ENCODE results near the gene RACGAP1. TPM values are rescaled to one million over a fixed set of nuclear protein-coding genes. Genes with fewer than 3 reads are reported as not detected.

Gene RACGAP1
- total RNA-seq, 6 experiments from 2014 or later: 2.8 to 5.4 (median 4.2) TPM

DNA sequence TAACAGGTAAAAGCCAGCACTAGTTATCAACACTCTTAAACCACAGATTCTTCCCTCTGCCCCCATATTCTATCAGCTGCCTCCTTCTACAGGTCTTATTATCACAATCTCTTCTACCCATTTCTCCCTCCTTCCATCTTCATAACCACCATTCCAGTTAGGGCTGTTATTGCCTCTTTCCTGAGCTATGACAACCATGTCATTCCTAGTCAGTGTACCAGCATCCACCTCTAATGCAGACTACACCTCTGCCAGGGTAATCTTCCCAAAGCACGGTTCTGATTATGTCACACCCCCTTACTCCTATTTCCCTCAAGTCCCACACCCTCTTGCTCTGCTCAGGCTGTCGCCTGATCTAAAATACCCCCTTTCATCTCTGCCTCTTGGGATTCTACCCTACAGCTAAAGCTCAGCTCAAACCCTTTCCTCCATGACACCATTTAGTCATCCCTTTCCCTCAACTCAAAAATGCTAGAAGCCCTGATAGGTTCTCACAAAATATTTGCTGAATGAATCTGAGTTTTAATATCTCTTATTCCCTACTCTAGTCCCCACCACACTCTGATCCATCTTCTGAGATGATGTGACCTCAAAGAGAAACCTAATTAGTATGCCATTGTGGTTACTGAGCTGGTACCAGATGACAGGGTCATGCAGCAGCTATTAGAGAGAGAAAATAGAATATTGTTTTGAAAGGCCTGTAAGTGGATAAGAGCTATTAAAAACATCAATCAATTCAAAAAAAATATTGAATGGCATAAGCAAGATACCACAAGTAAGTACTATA lies 11.7 kb downstream of the RACGAP1 start:
- no peak for ATAC-seq
- intact Hi-C loops (cut with DNase I): no loop called here

DNA sequence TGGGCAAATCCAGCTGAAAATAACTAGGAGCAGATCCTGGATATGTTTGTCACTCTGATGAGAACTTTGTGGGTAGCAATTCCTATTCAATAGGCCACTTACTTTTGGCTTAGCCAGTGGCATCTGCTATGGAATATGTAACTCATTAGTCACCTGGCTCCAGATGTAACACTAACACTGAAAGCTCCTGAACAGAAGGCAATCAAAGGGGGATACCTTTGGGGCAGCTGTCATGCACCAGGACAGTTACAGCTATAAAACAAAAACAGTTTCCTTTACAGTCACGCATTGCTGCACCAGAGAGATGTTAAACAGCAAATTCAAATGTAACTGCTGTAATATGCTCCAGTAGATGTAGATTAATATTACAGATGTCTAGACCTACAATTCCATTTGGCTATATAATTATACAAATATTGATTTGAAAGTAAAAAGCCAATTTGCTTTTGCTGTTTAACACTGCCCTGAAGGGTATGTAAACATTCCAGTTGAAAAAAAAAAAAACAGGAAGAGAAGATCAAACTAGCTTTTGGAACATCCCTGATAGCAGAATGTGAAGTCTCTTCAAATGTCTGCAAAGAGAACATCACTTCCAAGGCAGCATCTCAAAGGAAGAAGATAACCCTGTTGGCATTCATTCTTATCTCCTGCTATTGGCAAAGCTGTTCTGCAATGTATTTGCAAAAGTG lies 18.4 kb downstream of the RACGAP1 start:
- Histone ChIP-seq H3K9me3 (no peaks in the 10 kb centered on the region), H3K4me3 (no peak overlapping the region), H3K27me3 (no peaks in the 10 kb centered on the region), H3K36me3 (no peaks in the 10 kb centered on the region), H3K4me1 (no peaks in the 10 kb centered on the region), H3K27ac (no peak overlapping the region)
- WGBS (ENCODE audit: insufficient coverage, low coverage, low lambda C conversion rate, missing lambda C conversion rate): 88% methylated on average over 1 of the region's 1 CpG
- intact Hi-C loops (cut with DNase I): no loop called here
- ATAC-seq (no peak), DNase-seq (no peak)
- TF ChIP-seq, protein P1, sequence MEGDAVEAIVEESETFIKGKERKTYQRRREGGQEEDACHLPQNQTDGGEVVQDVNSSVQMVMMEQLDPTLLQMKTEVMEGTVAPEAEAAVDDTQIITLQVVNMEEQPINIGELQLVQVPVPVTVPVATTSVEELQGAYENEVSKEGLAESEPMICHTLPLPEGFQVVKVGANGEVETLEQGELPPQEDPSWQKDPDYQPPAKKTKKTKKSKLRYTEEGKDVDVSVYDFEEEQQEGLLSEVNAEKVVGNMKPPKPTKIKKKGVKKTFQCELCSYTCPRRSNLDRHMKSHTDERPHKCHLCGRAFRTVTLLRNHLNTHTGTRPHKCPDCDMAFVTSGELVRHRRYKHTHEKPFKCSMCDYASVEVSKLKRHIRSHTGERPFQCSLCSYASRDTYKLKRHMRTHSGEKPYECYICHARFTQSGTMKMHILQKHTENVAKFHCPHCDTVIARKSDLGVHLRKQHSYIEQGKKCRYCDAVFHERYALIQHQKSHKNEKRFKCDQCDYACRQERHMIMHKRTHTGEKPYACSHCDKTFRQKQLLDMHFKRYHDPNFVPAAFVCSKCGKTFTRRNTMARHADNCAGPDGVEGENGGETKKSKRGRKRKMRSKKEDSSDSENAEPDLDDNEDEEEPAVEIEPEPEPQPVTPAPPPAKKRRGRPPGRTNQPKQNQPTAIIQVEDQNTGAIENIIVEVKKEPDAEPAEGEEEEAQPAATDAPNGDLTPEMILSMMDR (IDR thresholded peaks at IDR 0.05): no peak
- TF ChIP-seq POLR2A (IDR thresholded peaks at IDR 0.05): no peak

More for the DNA sequence above, 11.7 kb downstream of the RACGAP1 start:
- no peak for TF ChIP-seq POLR2A (IDR thresholded peaks at IDR 0.05)
- TF ChIP-seq, protein P1 (IDR thresholded peaks at IDR 0.05): no peak
- Histone ChIP-seq H3K4me1 (peaks cover 0 to 14% (median 0%) of the 10 kb centered on the region in 4 donors), H3K27ac (no peak overlapping the region), H3K9me3 (no peaks in the 10 kb centered on the region), H3K36me3 (no peaks in the 10 kb centered on the region), H3K4me3 (no peak overlapping the region), H3K27me3 (no peaks in the 10 kb centered on the region)
- WGBS (ENCODE audit: insufficient coverage, low coverage, low lambda C conversion rate, missing lambda C conversion rate): 100% methylated on average over 2 of the region's 2 CpGs
- no peak for DNase-seq

DNA sequence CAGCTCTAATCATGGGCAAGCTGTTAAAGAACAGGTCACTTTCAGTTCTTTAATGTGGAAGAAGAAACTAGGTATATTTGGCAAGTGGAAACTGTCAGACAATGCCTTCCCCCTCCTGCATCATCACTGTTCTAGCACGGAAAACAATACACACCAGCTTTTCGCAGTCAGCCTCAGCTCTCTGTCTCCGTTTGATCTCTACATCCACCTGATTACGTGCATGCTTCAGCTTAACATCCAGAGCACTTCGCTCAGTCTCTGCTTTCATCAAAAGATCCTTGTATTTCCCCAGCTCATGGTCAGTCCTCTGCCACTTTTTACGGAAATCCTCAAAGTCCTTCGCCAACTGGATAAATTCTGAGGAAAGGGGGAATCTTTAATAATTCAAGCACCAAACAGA lies 19.0 kb downstream of the RACGAP1 start:
- H3K36me3 ChIP-seq: no peaks in the 10 kb centered on the region
- H3K27me3 ChIP-seq: no peaks in the 10 kb centered on the region
- intact Hi-C loops (cut with DNase I): no loop called here
- no peak overlapping the region for H3K27ac ChIP-seq
- DNase-seq: no peak
- TF ChIP-seq POLR2A (IDR thresholded peaks at IDR 0.05): no peak
- TF ChIP-seq, protein P1 (IDR thresholded peaks at IDR 0.05): no peak
- ATAC-seq: no peak
- no peak overlapping the region for H3K4me3 ChIP-seq
- 92% methylated on average over 7 of the region's 7 CpGs for WGBS (ENCODE audit: insufficient coverage, low coverage, low lambda C conversion rate, missing lambda C conversion rate)
- no peaks in the 10 kb centered on the region for H3K9me3 ChIP-seq
- no peaks in the 10 kb centered on the region for H3K4me1 ChIP-seq

DNA sequence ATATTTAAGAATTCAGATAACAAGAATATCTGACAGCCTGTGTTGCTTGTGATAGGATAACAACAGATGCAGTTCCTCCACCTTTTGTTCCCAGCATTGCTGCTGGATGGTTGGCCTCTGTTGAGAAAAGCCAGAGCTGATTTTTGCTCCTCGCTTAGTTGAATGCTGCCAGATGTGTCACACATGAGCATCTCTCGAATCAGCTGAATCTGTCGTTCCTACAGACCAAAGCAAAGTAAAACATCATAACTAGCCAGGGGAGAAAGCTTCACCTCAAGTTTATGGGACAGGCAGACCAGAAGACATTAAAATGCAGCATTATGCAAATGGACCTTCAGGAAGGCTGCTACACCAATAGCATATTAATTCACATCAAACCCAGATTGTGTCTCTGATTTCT lies 20.1 kb downstream of the RACGAP1 start:
- intact Hi-C loops (cut with DNase I): no loop called here
- DNase-seq (no peak), ATAC-seq (no peak)
- no peaks in the 10 kb centered on the region for H3K27me3 ChIP-seq
- H3K9me3 ChIP-seq: no peaks in the 10 kb centered on the region
- no peaks in the 10 kb centered on the region for H3K4me1 ChIP-seq
- no peaks in the 10 kb centered on the region for H3K36me3 ChIP-seq
- H3K4me3 ChIP-seq: no peak overlapping the region
- no peak overlapping the region for H3K27ac ChIP-seq
- WGBS (ENCODE audit: insufficient coverage, low coverage, low lambda C conversion rate, missing lambda C conversion rate): 83% methylated on average over 3 of the region's 3 CpGs
- no peak for TF ChIP-seq POLR2A (IDR thresholded peaks at IDR 0.05)
- TF ChIP-seq, protein P1 (IDR thresholded peaks at IDR 0.05): no peak
